Stimulated activated CD8-positive, alpha-beta memory T cell treated with anti-CD3 and anti-CD28 coated beads, Interleukin-15, amount 100 ng/mL, for 48 hours (primary cell): ENCODE results near the gene SND1.

ENCODE experiments used
- DNase-seq, 2 donors: peaks; one replicate each; pipeline ENCODE4 v3.0.0-alpha.2; 2020; ENCODE audit warnings: low read depth in 2 of 2

Gene SND1

GRCh38 chr7:127905021-127905420 is 253.0 kb downstream of the SND1 start:
- DNase-seq = no peak

GRCh38 chr7:127905491-127906330 is 253.7 kb downstream of the SND1 start:
- no peak for DNase-seq

- DNase-seq = no peak
Observed at GRCh38 chr7:127907110-127908040, 255.4 kb downstream of the SND1 start.

- DNase-seq = no peak
Observed at GRCh38 chr7:127908430-127909258, 256.6 kb downstream of the SND1 start.

- DNase-seq = no peak
Observed at GRCh38 chr7:127909424-127910152, 257.6 kb downstream of the SND1 start.

- DNase-seq = no peak
Observed at GRCh38 chr7:127910670-127911069, 258.7 kb downstream of the SND1 start.

- no peak for DNase-seq
Observed at GRCh38 chr7:127911968-127912511, 260.0 kb downstream of the SND1 start.

GRCh38 chr7:127912901-127913300 is 260.9 kb downstream of the SND1 start:
- no peak for DNase-seq

GRCh38 chr7:127913686-127914085 is 261.7 kb downstream of the SND1 start:
- no peak for DNase-seq

- no peak for DNase-seq
Observed at GRCh38 chr7:127914693-127915092, 262.7 kb downstream of the SND1 start.

GRCh38 chr7:127916735-127917134 is 264.7 kb downstream of the SND1 start:
- DNase-seq = no peak

GRCh38 chr7:127918130-127918529 is 266.1 kb downstream of the SND1 start:
- DNase-seq = no peak

- DNase-seq = no peak
Observed at GRCh38 chr7:127920787-127921438, 268.9 kb downstream of the SND1 start.

GRCh38 chr7:127922656-127923055 is 270.7 kb downstream of the SND1 start:
- DNase-seq = no peak

GRCh38 chr7:127924874-127925273 is 272.9 kb downstream of the SND1 start:
- no peak for DNase-seq

GRCh38 chr7:127927348-127927696 is 275.3 kb downstream of the SND1 start:
- DNase-seq = no peak

- DNase-seq = no peak
Observed at GRCh38 chr7:127928222-127928621, 276.2 kb downstream of the SND1 start.

GRCh38 chr7:127928852-127929251 is 276.9 kb downstream of the SND1 start:
- DNase-seq = no peak

GRCh38 chr7:127930341-127931328 is 278.6 kb downstream of the SND1 start:
- no peak for DNase-seq
